T follicular helper cell (primary cell): ENCODE measurements around the gene CABP4.

Source experiments
- DNase-seq: peaks from one replicate; pipeline ENCODE4 v3.0.0-alpha.2; 2020; ENCODE audit warnings: low read depth

CABP4 gene

DNA sequence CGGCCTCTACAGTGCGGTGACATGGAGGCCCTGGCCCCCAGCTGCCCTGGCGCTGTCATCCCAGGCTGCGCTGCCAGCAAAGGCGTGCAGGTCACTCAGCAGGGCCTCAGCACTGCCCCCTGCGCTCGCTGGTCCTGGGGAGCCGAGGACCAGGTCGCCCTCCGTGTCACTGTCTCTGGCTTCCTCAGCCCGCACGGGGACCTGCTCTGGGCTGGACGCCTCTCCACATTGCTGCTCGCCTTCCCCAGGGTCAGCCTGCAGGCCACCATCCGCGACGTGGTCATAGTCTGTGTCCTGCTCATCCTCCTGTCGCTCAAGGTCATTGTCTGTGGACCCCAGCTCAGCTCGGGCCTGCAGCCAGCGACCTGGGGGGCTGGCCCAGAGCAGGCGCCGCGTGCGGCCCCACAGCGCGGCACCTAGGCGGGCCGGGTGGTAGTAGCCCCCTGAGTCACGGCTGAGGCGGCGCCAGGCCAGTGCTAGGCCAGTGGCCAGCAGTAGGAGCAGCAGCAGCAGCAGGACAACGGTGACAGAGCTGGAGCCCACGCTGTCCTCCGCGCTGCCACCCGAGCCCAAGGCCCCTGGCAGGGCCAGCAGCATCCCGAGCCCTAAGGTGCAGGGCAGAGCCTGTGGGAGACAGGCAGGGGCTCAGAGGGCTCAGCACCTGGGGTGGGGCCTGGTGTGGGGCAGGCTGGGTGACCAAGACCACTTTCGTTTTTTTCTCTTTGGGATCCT is 19.3 kb upstream of the CABP4 start:
- DNase-seq = no peak

DNA sequence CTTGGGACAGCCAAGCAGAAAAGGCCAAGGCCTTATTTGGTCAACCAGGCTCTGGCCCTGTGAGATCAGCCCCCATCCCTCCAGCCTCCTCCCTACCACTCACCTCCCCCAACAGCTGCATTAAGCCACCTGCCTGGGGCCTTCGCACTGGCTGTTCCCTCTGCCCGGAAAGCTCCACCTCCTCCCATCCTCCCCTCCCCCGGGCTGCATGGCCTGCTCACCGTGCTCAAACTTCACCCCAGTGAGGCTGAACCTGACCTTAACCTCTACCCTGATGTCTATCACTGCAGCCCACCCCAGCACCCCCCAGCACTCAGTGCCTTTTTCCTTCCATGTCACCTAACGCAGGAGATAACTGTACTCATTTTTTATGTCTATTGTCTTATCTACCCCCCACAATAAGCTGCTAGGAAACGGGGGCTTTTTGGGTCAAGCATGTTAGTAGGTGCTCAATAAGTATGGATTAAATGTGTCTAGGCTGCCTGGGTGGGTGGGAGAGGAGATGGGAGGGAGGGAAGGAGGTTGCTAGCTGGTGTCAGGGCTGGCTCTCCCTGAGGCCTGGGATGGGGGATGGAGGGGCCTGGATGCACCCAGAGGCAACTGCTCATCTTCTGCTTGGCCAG is 18.6 kb upstream of the CABP4 start:
- no peak for DNase-seq

DNA sequence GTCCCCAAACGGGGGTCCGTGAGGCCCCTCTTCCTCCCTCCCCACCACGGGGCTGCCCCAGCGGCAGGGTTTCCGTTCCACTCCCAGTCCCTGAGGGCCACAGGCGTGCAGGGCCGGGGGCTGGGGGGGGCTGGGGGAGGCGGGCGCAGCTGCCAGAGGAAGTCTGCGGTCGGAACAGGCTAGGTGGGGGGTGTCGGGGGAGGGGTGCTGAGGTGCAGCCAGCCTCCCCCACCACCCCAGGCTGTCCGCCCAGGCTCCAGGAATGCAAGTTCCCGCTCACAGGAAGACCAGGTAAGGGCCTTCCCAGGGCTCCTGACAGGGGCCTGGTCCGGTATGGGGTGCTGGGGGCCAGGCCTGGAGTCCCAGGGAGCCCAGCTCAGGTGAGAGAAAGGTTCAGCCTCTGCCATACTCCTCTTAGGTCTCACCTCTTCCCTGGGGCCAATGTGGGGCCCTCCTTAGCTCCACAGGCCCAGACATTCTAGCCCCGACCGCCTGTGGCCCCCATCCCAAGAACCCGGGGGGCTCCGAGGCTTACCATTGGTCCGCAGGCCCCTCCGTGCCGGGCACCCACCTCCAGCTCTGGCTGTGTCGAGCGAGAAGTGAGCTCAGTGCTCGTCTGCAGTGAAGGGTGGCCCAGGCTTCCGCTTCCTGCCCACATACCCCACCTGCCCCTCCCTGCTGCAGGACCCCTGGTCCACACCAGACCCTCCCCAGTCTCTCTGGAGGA is 17.9 kb upstream of the CABP4 start, which contains the start of gene PTPRCAP:
Gene PTPRCAP (minus strand): TSS at position 601 of the 727 bp plus-strand sequence. CDS start 63 bp downstream, at position 538.
- peak; percentile 74 for DNase-seq

DNA sequence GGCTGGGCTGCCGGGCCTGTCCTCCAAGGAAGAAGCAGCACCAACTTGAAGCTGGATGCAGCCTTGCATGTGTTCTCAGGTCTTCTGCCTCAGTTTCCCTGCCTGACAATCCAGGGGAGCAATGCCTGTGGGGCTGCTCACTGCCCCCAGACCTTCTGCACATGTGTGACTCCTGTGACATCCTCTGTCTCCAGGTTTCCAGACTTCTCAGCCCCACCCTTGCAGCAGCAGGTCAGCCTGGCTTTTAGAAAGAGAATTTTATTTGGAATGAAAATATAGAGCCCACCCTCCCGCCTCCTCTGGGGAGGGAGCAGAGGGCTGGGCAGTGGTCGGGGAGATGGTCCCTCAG is 17.4 kb upstream of the CABP4 start:
- DNase-seq = no peak

DNA sequence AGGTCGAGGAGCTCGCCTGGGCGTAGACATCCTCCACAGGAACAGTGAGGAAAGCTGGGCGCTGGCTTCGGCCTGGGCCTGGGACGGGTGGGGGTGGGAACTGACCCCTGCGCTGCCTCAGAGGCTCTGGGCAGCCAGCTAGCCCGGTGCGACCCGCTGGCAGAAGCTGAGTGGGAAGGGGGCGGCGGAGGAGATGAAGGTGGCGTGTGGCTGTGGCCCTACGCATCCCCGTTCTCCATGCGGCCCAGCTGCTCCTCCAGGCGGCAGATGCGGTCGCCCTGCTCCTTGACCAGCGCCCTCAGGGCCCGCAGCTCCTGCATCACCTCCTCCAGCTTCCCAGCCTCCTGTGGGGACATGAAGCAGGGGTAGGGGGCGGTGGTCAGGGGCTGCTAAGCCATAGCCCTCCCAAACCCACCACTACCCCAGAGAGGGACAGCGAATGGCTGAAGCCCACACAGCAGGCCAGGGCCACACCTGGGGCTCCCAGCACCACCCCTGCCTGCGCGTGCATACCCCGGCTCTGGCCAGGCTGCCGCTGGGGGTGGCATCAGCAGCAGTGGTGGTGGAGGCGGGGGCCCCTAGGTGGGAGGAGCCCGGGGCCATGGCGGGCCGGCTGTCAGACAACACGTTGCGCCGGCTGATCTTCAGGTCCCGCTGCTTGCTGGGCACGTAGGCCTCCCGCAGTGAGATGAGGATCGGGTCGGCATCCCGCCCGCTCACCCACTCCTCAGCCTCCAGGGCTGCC is 16.8 kb upstream of the CABP4 start:
- DNase-seq = peak; percentile 70

DNA sequence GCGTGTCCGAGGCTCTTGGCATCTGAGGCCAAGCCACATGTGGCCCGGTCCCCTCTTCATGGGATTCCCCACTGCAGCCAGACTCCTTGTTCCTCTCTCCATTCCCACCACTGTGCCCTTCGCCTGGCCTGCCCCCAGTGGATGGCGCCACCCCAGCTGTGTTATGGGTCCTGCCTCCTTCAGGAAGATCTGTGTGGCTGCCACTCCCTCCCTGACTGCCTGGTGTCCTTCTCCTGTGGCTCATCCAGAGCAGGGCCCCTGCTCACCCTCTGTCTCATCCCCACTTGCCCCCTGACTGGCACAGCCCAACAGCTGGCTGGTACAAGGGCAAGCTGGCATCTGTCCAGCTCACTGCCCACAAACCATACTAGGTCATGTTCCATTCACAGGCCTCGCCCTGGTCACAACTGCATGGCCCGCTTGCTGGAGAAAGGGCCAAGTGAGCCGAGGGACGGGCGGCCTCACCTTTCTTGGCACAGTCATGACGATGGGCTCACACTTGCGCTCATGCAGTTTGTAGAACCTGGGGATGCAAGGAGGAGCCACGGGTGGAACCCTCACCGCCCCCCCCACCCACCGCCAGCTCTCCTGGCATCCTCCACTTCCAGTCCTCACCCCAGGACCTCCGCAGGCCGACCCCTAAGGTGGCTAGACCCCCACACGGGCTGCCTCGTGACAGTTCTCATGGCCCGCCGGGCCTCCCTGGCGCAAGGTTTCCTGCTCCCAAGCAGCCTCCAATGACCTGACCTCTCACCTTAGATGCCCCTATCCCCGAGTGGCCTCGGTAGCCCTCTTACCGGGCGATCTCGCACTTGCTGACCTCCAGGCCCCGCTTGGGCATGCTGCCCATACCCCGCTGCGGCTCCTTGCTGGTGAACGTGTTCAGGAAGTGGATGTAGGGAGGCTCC is 15.6 kb upstream of the CABP4 start:
- no peak for DNase-seq

DNA sequence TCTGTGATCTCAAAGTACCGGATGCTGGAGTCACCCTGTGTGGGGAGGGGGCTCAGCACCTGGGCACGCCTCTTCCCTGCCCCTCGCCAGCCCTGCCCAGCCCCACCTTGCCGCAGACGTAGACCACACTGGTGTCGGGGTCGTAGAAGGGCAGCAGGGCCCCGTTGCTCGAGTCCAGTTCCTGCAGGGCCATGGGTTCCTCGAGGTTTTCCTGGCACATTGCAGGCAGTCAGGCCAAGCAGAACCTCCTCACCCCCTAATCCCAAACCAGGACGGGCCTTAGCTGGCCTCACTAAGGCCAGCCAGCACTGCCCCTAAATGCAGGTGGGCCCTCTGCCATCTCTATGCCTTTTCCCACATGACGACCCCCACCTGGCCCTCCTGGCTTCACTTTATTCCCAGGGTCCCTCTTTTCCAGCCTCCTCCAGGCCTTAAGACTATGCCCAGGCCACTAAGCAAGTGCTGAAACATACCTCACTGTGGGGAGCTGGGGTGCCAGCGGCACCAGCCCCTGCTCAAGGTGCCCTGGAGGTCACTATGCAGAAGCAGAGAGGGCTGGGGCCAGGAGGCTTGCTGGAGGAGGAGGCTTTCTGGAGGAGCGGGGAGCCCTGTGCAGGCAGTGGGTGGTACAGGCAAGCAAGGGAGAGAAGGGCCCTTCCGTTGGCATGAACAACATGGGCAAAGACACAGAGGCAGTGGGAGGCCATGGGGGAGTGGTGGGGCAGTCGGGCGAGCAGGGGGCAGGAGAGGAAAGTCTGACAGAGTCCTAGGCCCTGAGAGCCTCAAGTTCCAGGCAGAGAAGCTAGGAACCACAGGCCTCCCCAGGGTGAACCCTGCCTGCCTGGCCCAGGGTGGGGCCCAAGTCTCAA is 14.7 kb upstream of the CABP4 start:
- DNase-seq = no peak

DNA sequence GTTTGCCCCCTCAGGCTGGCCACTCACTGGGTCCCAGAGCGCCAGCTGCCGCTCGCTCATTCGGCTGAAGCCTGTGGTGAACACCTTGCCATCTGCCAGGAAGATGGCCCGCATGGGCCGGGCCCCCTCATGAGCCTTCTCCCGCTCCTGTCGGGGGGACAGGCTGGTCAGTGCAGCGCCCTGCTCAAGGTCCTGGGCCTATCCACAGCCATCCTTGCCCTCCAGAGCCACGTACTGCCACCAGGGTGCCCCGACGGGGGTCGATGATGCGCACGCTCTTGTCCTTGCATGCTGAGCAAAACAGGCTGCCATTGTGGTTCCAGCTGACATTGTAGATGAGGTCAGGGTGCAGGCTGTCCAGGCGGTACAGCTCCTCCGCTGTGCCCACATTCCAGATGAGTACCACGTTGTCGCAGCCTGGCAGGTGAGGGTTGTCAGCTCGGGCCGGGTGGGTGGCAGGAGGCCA is 14.0 kb upstream of the CABP4 start:
- no peak for DNase-seq

DNA sequence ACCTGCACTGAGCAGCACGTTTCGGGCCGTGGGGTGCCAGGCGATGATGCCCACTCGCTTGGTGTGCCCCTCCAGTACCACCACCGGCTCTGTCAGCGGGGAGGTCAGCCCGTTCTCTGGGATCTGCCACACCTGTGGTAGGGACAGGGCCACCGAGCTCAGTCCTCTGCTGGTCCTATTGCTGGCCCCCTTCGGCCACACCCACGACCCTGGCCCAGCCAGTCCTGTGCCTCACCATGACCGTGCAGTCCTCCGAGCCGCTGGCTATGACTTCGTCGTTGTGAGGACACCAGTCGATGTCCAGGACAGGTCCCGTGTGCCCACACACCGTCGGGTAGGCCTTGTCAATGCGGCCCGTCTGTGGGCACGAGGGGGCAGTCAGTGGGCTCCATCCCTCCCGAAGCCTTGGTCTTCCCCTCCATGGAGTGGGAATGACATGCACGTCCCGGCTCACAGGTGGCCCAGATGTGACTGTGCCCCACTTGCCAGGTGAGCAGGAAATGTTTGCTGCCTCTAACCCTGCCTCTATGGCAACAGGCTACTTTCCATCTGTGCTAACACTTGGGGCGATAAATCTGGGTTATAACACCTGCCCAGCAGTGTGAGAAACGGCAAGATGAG is 13.3 kb upstream of the CABP4 start:
- no peak for DNase-seq

DNA sequence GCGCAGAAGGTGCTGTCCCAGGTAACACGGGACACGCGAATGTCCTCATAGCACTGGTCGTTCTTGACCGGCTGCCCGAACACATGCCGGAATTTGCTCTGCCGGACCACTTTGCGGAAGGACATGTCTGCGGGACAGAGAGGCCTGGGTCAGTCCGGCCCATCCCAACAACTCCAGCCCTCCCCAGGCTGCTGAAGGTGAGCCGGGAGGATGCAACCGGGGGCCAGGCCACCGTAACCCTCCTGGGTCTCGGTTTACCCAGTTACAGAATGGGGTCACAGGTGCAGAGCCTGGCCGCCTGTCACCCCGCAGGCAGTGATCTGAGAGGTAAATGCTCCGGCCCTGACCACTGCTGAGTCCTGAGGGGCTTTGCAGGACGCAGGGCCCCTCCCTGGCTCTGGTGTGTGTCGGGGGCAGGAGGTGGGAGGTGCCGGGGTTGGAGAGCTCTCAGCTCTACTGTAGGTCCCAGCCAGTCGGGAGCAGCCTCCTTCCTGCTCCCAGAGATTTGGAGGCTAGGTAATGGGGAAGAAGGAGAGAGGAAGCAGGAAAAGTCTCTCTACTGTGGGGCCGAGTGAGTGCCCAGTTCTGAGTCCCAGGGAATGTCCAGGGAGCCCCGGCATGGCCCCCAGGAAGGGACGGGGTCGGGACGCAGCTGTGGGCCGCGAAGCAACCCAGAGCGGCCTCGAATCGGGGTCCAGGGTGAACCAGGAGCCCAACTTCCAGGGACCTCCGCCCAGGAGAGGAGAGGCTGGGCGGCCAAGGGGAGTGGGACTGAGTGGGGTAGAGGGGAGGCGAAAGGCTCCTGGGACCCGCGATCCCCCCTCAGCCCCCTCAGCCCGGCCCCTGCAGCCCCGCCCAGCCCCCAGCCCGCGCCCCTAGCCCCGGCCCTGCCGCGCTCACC is 12.4 kb upstream of the CABP4 start:
- no peak for DNase-seq

DNA sequence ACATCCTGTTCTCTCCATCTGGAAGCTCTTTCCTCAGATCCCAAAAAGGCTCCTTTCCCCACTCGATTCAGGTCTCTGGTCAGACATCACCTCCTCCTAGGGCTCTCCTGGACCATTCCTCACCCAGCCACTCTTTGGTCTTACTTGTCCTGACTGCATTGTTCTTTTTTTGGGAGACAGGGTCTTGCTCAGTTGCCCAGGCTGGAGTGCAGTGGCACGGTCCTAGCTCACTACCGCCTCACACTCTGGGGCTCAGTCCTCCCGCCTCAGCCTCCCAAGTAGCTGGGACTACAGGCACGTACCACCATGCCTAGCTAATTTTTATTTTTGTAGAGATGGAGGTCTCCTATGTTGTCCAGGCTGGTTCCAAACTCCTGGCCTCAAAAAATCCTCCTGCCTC is 9.6 kb upstream of the CABP4 start:
- DNase-seq = no peak

DNA sequence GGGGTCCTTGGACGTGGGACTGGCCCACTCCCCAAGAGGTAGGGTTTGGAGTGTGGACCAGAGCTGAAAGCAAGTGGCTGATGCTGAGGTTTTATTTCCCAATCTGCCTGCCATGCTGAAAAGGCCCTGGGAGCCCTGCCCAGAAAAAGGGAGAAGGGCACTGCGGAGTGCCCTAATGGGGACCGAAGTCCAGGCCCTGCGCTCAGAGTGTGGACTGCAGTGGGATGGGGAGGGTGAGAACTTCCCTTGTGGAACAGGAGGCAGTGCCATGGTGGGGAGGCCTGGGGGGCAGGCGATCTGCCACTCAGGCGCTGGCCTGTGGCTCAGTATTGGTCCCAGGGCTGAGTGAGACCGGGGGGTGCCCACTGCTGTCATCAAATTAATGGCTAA is 6.9 kb upstream of the CABP4 start:
- no peak for DNase-seq

DNA sequence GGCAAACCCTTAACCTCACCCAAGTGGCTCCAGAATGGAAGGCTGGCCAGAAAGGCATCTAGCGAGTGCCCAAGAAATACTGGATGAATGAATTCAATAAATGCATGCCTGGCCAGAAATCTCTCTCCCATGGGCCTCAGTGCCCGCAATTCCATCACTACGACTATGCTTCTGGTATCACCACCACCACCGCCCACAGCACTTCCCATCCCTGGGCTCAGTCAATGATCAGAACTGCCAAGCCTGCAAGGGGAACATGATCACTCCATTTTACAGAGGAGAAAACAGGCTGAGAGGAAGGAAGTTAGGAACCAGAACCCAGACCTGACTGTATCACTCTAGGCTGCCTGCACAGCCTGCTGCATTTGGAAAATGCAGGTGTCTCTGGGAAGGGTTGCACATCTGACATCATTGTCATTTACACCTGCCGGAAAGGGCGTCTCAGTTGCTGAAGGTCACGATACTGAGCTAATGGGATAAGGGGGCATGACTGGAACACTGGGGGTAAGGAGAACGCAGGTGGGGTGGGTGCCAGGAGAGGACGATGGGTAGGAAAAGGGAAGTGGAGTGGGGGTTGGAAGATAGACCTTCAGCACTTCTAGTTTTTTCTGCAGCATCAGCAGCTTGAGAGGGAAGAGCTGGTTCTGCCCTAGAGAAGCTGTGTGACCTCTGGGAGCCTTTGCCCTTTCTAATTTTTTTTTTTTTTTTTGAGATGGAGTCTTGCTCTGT is 5.9 kb upstream of the CABP4 start:
- DNase-seq = no peak

DNA sequence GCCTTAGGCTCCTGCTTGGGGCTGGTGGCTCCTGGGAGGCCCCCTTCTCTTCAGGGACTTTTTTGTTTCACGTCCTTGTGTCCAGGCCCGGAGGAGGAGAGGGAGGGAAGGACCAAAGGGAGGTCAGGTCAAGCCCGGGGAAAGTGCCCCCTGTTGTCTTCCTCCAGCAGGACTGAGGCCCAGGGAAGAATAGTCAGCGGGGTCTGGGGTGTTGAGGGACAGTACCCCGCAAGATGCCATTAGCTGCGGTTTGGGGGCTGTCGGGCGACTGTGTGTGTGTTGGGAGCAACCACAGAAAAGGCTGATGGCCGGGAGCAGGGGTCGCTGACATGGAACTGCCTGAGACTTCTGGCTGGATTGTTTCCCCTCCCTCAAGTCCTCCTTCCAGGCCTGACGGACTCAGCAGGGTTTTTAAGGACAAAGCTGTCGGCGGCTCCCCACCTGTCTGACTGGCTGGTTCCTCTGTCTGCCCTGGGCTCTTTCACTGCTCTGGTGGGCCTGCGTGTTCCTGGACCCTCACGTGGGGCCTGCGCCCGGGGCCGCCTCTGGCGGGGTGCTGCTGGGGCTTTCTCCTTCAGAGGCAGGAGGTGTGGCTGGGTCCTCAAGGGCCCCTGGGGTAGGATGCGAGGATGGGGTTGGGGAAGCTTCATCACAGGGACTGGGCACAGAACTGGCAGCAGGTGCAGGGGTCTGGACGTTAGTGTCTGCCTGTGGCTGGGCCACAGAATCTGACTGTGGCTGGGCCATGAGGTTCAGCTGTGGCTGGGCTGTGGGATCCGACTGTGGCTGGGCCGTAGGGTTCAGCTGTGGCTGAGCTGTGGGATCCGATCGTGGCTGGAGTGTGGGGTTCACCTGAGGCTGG is 4.1 kb upstream of the CABP4 start:
- DNase-seq = no peak

DNA sequence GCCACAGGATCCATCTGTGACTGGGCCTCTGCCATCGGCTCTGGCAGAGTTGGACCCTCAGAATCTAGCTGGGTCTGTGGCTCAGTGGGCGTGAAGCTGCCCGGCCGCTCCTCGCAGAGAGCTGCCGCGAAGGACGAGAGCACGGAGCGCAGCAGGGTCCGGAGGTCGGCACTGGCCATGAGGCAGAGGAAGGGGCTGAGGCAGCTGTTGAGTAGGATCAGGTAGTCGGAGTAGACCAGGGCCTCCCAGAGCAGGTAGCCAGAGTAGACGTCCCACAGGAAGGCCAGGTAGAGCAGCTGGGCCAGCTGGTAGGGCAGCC is 3.5 kb upstream of the CABP4 start:
- DNase-seq = no peak

DNA sequence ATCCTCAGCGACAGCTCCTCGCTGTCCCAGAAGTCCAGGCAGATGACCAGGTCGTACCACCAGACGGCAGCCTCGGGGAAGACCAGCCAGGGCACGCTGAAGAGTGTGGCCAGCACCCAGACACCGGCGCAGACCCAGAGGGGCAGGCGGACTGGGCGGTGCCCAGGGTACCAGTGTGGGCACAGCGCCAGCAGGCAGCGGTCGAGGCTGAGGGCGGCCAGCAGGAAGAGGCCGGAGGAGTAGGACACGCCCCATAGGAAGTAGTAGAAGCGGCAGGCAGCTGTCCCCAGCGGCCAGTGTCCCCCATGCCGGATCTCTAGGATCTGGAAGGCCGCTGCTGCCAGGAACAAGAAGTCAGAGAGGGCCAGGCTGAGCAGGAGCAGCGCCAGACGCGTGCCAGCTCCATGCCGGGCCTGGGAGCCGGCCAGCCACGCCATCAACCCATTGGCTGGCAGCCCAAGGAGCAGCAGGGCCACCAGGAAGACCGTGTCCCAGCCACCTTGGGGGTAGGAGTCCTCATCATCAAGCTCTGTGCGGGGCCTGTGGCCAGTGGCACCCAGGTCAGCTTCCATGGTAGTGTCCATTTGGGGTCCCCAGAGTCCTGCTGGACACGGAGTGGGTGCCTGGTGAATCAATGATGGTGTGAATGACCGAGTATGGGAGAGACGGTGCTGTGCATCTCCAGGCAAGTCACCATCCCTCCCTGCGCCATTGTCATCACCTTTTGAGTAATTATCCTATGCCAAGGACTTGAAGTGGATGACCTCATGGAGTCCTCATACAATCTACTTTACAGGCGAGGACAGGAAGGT is 2.8 kb upstream of the CABP4 start, which contains the start of gene GPR152:
Gene GPR152 (minus strand): TSS at position 589 of the 812 bp plus-strand sequence. CDS start 5 bp downstream, at position 584.
- DNase-seq = no peak
